Colonic mucosa (tissue), 4 donors: Measurements from ENCODE around the gene IL3. TPM values are rescaled to one million over a fixed set of nuclear protein-coding genes. Genes with fewer than 3 reads are reported as not detected.
A peak's percentile ranks its signal among the peaks of the same experiment; 100 is the strongest.

ENCODE experiments used
- DNase-seq: peaks from one replicate; pipeline ENCODE4 v3.0.0-alpha.2; 2020
- H3K27ac ChIP-seq: fragments of 200-600 bp; one replicate; pipeline ENCODE4 v1.8.0; 2021
- H3K27me3 ChIP-seq: fragments of 200-600 bp; one replicate; pipeline ENCODE4 v1.8.0; 2021
- H3K36me3 ChIP-seq: fragments of 200-600 bp; one replicate; pipeline ENCODE4 v1.8.0; 2021
- H3K4me1 ChIP-seq: fragments of 200-600 bp; one replicate; pipeline ENCODE4 v1.8.0; 2021; ENCODE audit warnings: mild to moderate bottlenecking
- H3K4me3 ChIP-seq: fragments of 200-600 bp; one replicate; pipeline ENCODE4 v1.8.0; 2021
- H3K9ac ChIP-seq, 2 donors: one replicate each; pipeline ENCODE4 v1.7.0; 2013; ENCODE audit warnings: control low read depth in 2 of 2, low read depth in 2 of 2, low read length in 2 of 2
- H3K9me3 ChIP-seq: fragments of 200-600 bp; one replicate; pipeline ENCODE4 v1.8.0; 2021
- CTCF ChIP-seq: fragments of 200-600 bp; IDR thresholded peaks from one replicate; pipeline ENCODE4 v1.8.0; 2022; ENCODE audit warnings: antibody characterized with exemption, mild to moderate bottlenecking
- intact Hi-C: fragments of 100-400 bp; cut with DNase I; formaldehyde crosslinking; loops from one replicate; pipeline ENCODE4 v1.14.1; 2022
- total RNA-seq, 2 donors: library from RNA; stranded (reverse); fragmentation: NEBNext Ultra II Directional in 1 of 2; extraction: Animal tissue kit (Norgen Biotek cat#: 25700) in 1 of 2; gene quantifications; one replicate each; pipeline ENCODE4 v1.2.1, GENCODE V29; 2021
- donor health status: healthy.
- donor health status: DM: no; HTN: no; CAD: no.
- donor health status: DM: no; HTN: no; CAD: no.

The IL3 gene
- total RNA-seq, 2 donors from 2014 or later, result 0.25 TPM; not detected in 1

DNA sequence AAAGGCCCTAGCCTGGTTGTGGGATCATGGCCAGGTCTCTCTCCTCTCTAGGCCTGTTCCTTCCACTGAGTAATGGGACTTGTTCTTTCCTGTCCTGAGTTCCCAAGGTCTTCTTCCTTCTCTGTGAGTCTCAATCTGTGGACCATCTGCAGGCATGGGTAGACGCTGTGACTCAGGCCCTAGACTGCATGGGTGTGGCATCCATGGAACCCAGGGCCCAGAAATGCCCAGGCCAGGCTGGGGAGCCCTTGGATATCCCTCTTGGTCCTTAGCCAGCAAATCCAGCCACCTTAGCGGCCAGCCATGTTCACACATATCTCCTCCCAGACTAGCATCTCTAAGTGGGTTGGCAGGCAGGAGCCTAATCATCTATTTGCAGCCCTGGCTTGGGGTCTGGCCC lies 46.7 kb upstream of the IL3 start:
- peak; percentile 14 for DNase-seq
- intact Hi-C loops, result no loop called here
- no peaks in the 10 kb centered on the region for H3K36me3 ChIP-seq
- H3K9me3 ChIP-seq, result no peaks in the 10 kb centered on the region
- H3K27ac ChIP-seq, result no peak overlapping the region
- H3K27me3 ChIP-seq, result peaks cover 16% of the 10 kb centered on the region
- no peak overlapping the region for H3K4me3 ChIP-seq
- no peak overlapping the region for H3K9ac ChIP-seq
- no peaks in the 10 kb centered on the region for H3K4me1 ChIP-seq
- no peak for TF ChIP-seq CTCF

- no peak overlapping the region for H3K4me3 ChIP-seq
- no peaks in the 10 kb centered on the region for H3K4me1 ChIP-seq
- H3K27me3 ChIP-seq, result peaks cover 4% of the 10 kb centered on the region
- no peak for DNase-seq
- no peaks in the 10 kb centered on the region for H3K36me3 ChIP-seq
- intact Hi-C loops, result no loop called here
- no peak for TF ChIP-seq CTCF
- no peaks in the 10 kb centered on the region for H3K9me3 ChIP-seq
- H3K27ac ChIP-seq, result no peak overlapping the region
- H3K9ac ChIP-seq, result no peak overlapping the region
These were observed 43.7 kb upstream of the IL3 start for GRCh38 chr5:132016721-132017250.

- intact Hi-C loops, result no loop called here
- DNase-seq, result no peak
- Histone ChIP-seq H3K4me3 (no peak overlapping the region), H3K27ac (no peak overlapping the region), H3K9me3 (no peaks in the 10 kb centered on the region), H3K36me3 (no peaks in the 10 kb centered on the region), H3K27me3 (no peaks in the 10 kb centered on the region), H3K9ac (no peak overlapping the region), H3K4me1 (no peaks in the 10 kb centered on the region)
- TF ChIP-seq CTCF, result no peak
These were observed 43.1 kb upstream of the IL3 start for GRCh38 chr5:132017316-132017715.

- Histone ChIP-seq H3K9ac (no peak overlapping the region), H3K27ac (no peak overlapping the region), H3K4me3 (no peak overlapping the region), H3K9me3 (no peaks in the 10 kb centered on the region), H3K4me1 (no peaks in the 10 kb centered on the region), H3K27me3 (no peaks in the 10 kb centered on the region), H3K36me3 (no peaks in the 10 kb centered on the region)
- intact Hi-C loops, result no loop called here
- DNase-seq, result peak; percentile 11
- no peak for TF ChIP-seq CTCF
These were observed 42.5 kb upstream of the IL3 start for GRCh38 chr5:132017738-132018625.

GRCh38 chr5:132019337-132019736 lies 41.1 kb upstream of the IL3 start:
- intact Hi-C loops, result no loop called here
- no peak overlapping the region for H3K27ac ChIP-seq

More at GRCh38 chr5:132019337-132019736, 41.1 kb upstream of the IL3 start:
- H3K4me1 ChIP-seq, result no peaks in the 10 kb centered on the region
- no peak overlapping the region for H3K4me3 ChIP-seq
- TF ChIP-seq CTCF, result no peak
- no peak overlapping the region for H3K9ac ChIP-seq
- no peaks in the 10 kb centered on the region for H3K36me3 ChIP-seq
- DNase-seq, result peak; percentile 8
- no peaks in the 10 kb centered on the region for H3K9me3 ChIP-seq
- no peaks in the 10 kb centered on the region for H3K27me3 ChIP-seq
